Smooth muscle cell of the brain vasculature (primary cell): ENCODE data around the gene INPP5E.

ENCODE experiments used
- DNase-seq: peaks from one replicate; pipeline ENCODE4 v3.0.0-alpha.2; 2012; ENCODE audit warnings: low read depth, low spot score

INPP5E gene

DNA sequence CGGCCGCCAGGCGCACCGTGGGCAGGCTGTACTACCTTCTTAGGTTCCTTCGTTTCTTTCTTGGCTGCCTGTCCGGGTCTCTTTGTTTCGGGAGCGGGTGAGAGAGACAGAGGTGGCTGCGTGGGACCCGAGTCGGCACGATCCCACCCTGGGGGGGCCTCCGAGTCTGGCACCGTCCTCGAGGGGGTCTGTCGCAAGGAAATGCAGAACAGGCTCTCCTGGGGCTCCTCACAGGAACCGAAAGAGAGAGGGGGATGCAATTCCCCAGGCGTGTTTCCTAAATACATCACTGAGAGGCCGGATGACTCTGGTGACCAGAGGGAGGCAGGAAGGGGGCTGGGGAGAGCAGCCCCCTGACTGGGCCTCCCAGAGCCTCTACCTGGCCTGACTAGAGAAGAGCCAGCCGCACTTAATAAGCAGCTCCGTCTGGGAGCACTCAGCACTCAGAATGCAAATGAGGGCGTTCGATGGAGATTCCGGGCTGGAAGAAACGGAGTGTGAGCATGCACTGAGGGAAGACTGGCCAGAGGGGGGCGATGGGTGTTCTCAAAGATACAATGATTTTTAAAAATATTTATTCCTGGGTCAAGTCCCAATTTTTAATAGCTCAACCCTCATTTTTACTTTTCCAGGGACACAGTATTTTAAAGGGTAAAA lies 11.7 kb upstream of the INPP5E start:
- DNase-seq: no peak

DNA sequence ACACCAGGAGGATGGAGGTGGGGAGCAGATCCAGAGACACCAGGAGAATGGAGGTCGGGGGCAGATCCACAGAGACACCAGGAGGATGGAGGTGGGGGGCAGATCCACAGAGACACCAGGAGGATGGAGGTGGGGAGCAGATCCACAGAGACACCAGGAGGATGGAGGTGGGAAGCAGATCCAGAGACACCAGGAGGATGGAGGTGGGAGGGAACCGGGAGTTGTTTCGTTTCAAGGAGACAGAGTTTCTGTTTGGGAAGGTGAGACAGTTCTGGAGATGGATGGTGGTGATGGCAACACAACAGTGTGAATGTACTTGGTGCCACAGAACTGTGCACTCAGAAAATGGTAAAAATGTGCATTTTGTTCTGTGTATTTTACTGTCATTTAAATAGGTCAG lies 9.0 kb upstream of the INPP5E start:
- DNase-seq: no peak

DNA sequence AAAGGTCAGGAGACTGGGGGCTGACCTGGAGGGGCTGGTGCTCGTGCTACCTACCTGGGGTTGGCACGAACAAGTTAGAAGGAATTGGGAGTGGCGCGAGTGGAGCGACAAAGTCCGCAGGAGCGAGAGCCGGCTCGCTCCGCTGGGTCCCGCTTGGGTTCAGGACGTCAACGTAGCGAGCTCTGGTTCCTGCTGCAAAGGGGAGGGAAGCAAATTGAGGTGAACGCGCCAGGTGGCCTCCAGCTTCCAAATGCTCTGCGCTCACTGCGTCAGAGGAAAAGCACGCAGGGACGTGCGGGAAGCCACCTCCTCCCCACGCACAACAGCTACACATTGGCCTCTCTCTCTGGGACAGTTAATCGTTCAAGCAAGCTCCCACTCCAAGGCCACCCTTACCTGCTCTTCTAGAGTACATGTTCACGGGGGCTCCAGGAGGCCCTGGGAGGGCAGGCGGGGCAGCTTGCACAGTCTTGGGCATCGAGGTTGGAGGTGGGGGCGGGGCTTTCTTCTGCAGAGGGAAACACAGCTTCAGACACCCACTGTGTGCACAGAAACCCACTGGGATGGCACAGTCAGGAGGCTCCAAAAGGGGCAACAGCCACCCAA lies 7.6 kb upstream of the INPP5E start:
- no peak for DNase-seq

DNA sequence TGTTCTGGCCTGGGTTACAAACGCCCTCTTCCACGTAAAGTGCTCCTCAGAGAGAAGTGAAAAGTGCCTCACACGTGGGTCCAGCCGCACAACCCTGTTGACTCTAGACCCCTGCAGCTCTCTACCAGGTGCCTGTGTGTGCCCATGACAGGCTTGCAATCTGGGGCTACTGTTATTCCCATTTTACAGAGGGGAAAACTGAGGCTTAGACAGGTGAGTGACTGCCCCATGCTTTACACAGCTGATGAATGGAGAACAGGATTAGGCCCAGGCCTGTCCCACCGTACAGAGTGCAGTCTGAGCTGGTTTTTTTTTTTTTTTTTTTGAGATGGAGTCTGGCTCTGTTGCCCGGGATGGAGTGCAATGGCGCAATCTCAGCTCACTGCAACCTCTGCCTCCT lies 6.2 kb upstream of the INPP5E start:
- no peak for DNase-seq

DNA sequence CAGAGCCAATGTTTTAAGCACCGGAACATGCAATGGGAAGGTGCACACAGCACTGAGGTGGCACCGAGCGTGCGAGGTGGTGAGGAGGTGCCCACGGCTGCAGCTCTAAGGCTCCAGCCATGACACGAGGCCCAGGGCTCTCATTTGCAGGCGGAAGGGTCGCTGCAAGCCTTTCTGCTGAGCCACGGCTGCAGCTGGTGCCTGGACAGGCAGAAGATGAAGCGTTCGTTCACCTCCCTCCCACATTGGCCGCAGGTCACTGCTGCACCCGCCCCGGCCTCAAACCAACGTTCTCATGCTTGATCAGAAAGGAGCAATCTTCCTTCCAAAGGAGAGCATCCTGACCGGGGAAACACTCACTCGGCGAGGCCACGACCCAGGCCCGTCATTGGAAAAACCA lies 4.5 kb upstream of the INPP5E start:
- DNase-seq: no peak

DNA sequence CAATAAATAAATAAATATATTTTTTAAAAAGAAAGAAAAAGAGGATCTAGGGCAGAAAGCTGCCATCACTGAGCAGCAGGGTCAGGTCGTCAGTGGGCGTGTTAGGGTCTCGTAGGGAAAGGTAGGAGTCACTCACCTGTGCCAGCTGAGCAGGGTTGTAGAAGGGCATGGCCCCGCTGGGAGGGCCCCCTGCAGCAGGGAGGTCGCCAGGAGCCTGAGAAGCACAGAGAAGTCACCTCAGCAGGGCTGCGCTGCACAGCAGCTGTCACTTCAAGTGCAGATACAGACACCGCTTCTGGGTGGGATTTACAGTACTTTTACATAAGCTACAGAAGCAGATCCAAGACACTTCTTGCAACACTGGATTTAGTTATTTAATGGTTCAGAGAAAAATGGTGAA lies 4.0 kb upstream of the INPP5E start:
- DNase-seq: no peak

DNA sequence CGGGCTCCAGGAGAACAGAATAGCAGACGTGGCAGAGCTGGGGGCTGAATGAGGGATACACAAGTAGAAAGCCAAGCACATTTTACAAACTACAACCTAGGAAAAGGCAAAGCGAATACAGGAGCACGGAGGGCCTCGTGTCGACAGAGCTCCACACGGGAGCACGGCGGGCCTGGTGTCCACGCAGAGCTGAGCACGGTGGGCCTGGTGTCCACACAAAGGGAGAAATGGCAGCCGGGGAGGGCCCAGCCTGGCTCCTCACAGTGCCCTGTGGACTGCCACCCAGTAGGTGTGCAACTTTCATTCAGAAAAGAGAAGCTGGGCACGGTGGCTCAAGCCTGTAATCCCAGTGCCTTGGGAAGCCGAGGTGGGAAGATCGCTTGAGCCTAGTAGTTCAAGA lies 3.4 kb upstream of the INPP5E start:
- no peak for DNase-seq

DNA sequence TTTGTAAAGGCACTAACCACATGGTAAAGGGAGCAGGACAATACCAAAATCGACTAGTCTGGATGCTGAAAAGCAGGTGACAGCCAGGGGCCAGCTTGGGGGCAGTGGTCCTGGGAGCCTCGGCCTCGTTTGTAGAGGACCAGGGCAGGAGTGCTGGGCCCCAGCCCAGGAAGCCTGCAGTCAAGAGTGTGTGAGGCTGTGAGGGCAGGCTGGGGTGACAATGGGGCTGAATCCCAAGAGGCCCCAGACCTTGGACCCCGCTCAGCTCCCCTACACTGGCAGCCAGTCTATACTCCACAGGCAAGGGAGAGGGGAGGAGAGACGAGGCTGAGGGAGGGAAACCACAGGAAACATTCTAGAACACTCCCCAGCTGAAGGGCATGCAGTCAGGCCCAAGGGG lies 2.6 kb upstream of the INPP5E start:
- no peak for DNase-seq

DNA sequence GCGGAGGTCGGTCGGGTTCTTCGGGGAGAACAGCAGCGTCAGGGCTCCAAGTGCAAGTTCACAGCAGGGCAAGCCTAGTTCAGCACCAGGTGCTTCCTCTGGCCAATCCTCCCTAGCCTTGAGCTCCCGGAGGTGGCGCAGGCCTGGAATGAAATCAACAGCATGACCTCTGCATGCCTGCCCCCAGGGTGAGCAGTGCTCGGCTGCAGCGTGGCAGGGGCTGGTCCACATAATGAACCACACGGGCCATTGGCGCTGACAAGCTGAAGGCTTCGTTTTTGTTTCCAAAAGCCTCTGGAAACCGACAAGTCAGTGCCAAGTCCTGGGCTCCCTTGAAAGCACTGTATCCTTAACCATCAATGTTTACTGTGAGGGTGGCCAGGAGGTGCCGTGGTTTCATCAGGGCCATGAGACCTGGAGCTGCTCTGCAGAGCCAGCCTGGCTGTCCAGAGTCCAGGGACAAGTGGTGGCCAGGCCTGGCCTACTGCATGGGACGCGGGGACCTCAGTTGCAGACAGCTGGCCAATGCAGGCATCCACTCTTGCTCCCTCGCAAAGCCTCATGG lies 2.1 kb upstream of the INPP5E start:
- no peak for DNase-seq

DNA sequence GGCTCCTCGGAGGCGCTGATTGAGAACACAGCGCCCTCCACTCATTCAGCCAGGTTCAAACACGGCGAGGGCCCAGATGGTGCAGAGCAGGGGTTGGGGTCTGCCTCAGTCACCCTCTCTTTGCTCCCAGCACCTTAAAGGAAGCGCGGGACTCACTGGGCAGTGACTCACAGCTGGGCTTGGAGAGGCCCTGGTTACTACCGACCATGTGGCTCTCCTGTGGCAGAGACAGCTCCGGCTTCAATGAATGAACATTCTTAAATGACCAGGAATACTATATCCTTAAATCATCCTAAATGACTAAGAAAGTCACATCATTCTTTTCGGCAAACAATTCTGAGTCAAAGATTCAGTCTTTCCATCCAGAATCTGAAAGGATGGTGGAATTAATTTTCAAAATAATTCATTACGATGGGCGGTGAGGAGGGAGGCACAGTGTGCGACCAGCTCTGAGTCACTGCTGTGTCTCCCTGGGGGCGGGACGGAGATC lies 1.6 kb upstream of the INPP5E start:
- no peak for DNase-seq

DNA sequence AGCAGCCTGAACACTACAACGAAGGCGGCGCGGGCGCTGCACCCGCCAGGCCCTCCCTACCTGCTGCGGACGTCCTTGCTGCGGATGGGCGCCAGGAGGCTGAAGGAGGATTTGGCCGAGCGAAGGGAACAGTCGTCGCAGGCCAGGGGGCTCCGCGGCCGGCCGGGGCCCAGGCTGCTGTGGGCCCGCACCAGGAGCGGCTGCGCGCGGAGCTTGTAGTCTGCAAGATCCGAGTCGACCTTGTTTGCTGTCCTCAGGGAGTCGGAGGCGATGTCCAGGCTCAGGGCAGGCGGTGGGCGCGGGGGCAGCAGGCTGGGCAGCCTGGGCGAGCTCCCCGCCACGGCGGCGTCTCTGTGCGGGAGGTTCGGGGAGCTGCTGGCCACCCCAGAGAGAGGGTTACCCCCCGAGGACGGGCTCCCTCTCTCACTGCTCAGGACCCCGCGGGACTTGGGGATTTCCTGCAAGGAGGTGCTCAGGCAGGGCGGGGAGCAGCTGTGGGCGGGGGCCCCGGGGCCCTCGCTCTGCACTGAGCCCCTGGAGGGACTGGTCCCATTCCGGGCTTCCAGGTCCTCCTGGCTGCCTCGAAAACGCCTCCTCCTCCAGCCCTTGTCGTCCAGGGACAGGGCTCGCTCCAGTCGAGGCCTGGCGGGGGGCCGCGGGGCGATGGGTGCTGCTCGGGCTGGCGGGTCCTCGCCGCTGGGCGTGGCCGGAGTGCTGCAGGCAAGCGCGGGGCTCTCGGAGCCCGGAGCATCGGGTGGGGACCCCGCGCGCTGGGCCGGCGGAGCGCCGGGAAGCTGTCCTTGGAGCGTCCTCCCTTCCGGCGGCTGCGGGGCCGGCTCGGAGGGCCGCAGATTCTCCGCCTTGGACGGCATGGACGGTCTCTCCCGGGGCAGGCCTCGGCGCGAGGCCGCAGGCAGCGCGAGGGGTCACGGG lies 831 bp downstream of the INPP5E start:
- no peak for DNase-seq

DNA sequence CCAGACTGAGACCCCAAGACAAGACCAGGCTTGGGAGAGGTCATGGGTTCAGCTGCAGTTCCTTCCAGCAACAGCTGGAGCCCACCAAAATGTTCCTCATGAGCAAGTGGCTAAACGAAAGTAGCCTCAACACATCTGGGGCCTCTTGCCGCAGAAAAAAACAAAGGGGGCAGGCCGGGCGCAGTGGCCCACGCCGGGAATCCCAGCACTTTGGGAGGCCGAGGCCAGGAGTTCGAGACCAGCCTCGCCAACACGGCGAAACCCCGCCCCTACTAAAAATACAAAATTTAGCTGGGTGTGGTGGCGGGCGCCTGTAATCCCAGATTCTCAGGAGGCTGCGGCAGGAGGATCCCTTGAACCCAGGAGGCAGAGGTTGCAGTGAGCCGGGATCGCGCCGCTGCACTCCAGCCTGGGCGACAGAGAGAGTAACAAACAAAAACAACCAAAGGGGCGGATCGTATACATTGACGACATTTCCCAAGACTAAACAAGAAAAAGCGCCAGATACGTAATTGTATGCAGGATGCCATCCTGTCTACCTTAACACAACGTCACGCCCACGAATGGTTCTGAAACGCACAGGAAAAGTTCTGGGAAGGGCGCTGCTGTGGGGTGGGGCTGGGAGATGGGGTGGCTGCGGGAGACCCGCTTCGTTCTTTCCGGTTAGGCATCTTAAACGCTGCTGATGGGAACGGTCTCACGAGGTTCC lies 1.7 kb downstream of the INPP5E start:
- DNase-seq: no peak

DNA sequence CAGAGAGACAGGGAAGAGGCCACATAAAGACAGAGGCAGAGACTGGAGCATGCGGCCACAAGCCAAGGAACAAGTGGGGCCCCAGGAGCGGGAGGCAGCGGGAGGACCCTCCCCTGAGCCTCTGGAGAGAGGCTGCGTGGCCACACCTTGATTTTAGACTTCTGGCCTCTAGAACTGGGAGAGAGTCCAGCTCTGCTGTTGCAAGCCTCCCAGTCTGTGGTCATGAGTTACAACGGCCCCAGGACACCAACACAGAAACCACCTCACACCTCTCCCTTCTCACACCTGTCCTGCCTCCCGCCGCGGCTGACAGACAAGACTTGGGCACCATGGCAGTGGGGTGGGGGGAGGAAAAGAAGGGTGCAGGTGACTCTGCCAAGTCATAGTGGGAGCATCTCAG lies 2.2 kb downstream of the INPP5E start:
- DNase-seq: no peak

DNA sequence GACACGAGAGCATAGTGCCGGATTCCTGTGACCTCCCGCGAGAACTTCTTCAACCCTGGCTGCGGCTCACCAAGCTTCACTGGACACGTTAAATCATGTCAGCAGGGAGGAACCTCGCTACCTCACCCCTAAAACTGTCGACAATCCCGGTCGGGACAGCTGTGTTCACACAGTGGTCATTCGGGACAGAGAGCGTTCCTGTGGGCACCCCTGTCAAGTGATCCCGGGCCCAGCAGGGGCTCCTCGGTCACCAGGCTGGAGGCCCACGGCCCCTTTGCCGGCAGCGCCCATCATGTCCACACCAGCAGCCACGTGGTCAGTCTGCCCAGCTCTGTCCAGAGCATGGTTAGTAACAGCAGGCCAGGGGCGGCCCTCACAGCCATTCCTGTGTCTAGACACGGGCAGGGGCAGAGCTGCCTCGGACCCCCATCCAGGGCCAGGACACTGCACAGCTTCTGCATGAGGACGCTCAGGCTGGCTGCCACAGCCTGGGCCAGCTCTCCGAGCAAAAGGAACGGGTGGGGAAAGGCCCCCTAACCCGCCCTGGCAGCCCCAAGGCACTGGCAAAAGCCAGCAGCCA lies 3.5 kb downstream of the INPP5E start:
- no peak for DNase-seq

DNA sequence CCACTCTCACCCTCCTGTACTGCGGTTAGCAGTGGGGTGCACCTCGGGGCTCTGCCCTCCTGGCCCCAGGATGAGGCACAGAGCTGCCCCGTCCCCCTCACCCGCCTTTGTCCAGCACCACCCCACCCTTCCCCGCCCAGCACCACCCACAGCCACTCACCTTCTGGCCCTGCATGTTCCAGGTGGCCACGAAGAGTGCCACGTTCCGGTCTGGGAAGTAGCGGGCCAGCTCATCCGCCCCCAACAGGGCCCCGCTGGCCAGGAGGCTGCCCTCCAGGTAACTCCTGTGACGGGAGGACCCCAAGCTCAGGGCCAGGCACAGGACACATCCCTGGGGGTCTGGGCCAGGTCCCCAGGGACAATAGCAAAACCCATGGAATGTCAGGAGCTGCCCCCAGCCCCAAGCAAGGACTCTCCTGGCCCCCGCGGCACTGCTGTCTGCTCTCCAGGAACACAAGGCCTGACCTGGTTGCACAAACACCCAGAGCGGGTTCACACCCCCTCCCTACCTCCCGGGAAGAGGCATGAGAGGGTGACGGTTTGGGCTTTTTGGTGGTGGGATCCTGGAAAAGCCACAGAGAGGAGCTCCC lies 5.0 kb downstream of the INPP5E start:
- no peak for DNase-seq

DNA sequence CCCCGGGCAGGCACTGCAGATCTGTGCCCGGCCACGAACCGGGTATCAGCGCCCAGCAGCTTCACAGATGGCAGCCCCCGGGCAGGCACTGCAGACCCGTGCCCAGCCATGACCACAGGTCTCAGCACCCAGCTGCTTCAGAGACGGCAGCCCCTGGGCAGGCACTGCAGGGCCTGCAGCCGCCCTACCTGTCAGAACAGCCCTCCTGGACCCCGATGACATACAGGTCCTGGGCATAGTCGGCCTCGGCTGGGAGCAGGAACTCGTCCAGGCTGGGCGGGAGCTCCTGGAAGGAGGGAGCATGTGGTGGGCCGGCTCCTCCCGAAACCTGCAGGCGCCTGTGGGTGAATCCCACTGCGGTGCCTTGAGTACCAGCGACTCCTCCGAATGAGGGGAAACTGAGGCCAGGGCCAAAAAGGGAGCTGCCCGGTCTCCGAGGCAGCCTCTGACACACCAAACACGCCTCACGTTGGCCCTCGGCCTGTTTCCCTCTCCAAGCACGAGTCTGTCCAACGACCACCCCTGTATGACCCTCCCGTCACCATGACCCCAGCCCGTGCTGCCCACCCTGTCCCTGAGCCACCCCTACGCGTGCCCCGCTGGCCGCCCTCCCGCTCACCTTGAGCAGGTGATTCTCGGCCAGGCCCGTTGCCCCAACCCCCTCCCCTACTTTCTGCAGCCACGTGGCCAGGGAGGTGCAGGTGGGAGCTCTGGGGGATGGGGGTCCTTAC lies 5.6 kb downstream of the INPP5E start:
- no peak for DNase-seq

DNA sequence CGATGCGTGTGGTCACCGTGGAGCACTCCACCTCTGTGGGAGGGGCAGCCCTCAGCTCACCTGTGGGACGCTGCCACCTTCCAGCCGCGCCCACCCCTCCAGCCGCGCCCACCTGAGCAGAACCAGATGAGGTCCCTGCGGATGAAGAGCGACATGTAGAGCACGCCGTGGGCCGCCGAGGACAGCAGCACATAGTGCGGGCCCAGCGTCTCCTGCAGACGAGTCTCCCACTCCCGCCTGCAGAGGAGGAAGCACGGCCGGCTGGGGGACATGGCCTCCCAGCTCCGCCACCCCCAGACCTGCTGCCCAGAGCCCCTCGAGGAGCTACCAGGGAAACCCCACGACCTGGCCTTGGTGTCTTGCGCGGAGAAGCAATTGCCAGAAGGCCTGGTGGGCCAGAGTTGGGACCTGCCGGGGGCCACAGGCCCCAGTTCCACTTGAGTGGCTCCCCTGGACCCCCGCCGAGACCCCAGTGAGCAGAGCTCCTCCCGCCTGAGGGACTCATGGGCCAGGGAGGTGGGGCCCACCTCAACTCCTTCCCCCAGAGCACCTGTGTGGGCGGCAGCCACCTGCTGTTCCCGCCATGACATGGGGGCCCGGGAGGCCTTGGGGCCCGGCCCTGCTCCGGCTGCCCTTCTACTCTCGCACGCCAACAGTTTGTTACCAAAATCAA lies 6.5 kb downstream of the INPP5E start:
- no peak for DNase-seq

DNA sequence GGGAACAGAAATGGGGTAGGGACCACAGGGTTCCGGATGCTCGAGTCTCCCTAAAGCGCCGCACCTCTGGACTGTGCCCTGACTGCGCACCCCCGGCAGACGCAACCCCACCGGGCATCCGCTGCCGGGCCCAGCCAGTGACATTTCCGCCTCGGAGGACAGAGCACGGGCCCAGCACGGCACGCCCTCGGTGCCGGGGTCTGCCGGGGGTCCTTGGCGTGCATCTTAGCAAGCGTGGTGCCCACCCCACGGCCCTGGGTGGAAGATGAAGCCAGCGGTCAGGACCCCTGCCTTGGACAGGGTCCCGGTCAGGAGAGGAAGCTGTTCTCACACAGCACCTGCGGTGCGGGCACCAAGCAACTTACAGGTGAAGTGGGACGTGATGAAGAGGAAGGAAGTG lies 7.1 kb downstream of the INPP5E start:
- DNase-seq: no peak

DNA sequence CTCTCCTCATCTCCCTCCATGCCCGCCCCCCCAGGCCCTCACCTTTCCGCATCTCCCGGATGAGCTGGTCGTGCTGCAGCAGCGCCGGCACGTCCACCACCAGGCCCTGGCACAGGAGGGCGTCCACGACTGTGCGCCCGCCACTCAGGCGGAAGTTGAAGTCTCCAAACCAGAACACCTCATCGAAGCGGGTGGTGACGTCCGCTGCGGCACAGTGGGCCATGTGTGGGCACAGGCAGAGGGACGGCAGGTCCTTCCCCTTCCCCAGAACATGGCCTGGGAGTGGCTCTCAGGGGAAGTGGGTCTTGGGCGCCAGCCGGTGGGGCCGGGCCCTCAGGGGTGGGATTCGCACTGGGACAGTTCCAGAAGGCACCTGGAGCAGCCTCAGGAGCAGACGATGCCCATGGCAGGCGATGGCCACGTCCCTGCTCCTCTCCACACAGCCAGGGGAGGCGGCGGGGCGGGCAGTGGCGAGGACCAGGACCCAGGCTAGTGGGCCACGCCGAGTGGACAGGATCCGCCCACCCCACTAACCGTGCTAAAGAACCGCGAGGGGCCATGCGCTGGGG lies 7.8 kb downstream of the INPP5E start:
- no peak for DNase-seq
